Tibial nerve (tissue), 3 donors: Measurements from ENCODE around the gene INO80E.

ENCODE experiments used
- CTCF ChIP-seq, 5 experiments: fragments of 200-600 bp in 3 of 5; fragments of 450-650 bp in 2 of 5; sonication (generic) in 3 of 5; IDR thresholded peaks; one replicate each; pipeline ENCODE4 v1.5.1; 2016 to 2019; ENCODE audit warnings: antibody characterized with exemption in 5 of 5, mild to moderate bottlenecking in 3 of 5, moderate library complexity in 2 of 5
- POLR2A ChIP-seq, 2 donors: fragments of 450-650 bp; IDR thresholded peaks; one replicate each; pipeline ENCODE4 v1.6.1; 2017; ENCODE audit warnings: antibody characterized with exemption in 2 of 2, mild to moderate bottlenecking in 2 of 2, moderate library complexity in 2 of 2

- peak; percentile 61 to 80 (median 73) for TF ChIP-seq CTCF (IDR thresholded peaks at IDR 0.05)
- TF ChIP-seq POLR2A (IDR thresholded peaks at IDR 0.05) = no peak
These were observed 9.5 kb downstream of the INO80E start for GRCh38 chr16:30005341-30006094.
